Measurements from ENCODE around the gene RPS29.

The RPS29 gene

GRCh38 chr14:49551569-49551968 is 34.6 kb downstream of the RPS29 start:
- DNase-seq (ENCODE audit: low read depth, low spot score), result no peak

GRCh38 chr14:49550286-49551184 is 35.6 kb downstream of the RPS29 start:
- no peak for DNase-seq (ENCODE audit: low read depth, low spot score)

DNA sequence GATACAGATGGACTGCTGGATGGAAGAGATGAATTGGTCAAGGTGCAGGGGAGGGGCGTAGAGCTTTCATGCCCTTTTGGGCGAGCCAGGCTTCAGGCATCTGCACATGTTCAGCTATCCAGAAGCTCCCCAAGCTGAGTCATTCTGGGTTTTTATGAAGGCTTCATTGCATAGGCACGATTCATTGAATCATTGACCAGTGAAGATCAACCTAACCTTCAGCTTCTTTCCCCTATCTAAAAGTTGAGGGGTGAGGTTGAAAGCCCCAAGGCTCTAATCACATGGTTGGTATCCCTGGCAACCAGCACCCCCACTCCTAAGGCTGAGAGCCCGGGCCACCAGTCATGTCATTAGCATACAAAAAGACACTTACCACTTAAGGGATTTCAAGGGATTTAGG is 36.3 kb downstream of the RPS29 start:
- DNase-seq (ENCODE audit: low read depth, low spot score), result peak; percentile 53

DNA sequence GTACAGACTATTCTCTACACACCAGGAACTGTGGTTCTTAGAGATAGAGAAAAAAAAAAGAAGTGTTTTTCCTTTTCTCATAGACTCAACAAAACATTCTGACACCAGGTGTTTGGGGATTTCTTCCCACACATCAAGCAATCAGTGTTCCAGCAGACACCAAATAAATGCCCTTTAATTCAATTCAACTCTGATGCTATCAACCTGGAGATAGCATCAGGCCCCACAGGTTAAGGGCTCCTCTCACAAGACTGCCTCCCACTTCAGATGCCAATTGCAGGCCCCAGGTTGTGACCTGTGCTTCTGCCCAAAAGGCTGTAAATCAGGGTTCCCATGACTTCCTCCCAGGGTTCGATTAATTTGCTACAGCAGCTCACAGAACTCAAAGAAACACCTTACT is 36.7 kb downstream of the RPS29 start:
- no peak for DNase-seq (ENCODE audit: low read depth, low spot score)

- no peak for DNase-seq (ENCODE audit: low read depth, low spot score)
Observed at GRCh38 chr14:49546766-49547165, 39.4 kb downstream of the RPS29 start.

DNA sequence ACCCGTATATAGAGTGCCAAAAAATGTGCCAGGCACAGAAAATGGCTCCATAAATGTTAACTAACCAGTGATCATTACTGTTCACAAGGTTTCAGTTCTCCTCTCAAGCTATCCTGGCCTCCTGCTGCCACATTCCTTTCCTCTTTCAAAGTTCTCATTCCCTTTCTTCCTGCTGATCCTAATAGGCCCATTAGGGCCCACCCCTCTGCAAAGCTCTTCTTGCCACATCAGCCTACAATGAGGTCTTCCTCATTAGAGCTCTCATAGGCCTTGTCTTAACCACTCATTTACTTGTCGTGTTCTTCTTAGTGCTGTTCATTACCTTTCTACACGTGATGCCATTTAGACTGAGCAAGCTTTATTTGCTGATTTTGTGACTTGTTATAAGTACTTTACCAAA is 40.5 kb downstream of the RPS29 start:
- DNase-seq (ENCODE audit: low read depth, low spot score), result peak; percentile 34

- peak; percentile 67 for DNase-seq (ENCODE audit: low read depth, low spot score)
Observed at GRCh38 chr14:49545071-49545470, 41.1 kb downstream of the RPS29 start.

DNA sequence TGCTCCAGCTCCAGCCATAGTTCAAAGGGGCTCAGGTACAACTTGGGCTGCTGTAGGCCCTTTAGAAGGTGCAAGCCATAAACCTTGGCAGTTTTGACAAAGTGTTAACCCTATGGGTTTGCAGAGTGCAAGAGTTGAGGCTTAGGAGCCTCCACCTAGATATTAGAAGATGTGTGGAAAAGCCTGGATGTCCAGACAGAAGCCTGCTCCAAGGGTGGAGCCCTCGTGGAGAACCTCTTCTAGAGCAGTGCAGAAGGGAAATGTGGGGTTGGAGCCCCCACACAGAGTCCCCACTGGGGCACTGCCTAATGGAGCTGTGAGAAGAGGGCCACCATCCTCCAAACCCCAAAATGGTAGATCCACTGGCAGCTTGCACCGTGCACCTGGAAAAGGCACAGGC is 45.1 kb downstream of the RPS29 start:
- DNase-seq (ENCODE audit: low read depth, low spot score), result no peak

GRCh38 chr14:49538852-49539251 is 47.3 kb downstream of the RPS29 start:
- no peak for DNase-seq (ENCODE audit: low read depth, low spot score)
